ENCODE measurements around the gene PTGER1.

DNA sequence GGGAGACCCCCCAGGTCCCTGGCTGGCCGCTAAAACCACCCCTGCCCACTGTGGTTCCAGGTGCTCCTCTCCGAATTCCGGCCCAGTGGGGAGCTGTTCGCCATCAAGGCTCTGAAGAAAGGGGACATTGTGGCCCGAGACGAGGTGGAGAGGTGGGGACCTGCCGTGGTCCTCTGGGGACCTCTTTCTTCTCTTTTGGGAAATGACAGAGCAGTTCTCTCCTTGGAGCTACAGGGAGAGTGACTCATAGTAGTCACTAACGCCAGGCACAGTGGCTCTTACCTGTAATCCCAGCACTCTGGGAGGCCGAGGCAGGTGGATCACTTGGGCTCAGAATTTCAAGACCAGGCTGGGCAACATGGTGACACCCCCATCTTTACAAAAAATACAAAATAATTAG is 7.3 kb downstream of the PTGER1 start:
- TF ChIP-seq, protein P1, sequence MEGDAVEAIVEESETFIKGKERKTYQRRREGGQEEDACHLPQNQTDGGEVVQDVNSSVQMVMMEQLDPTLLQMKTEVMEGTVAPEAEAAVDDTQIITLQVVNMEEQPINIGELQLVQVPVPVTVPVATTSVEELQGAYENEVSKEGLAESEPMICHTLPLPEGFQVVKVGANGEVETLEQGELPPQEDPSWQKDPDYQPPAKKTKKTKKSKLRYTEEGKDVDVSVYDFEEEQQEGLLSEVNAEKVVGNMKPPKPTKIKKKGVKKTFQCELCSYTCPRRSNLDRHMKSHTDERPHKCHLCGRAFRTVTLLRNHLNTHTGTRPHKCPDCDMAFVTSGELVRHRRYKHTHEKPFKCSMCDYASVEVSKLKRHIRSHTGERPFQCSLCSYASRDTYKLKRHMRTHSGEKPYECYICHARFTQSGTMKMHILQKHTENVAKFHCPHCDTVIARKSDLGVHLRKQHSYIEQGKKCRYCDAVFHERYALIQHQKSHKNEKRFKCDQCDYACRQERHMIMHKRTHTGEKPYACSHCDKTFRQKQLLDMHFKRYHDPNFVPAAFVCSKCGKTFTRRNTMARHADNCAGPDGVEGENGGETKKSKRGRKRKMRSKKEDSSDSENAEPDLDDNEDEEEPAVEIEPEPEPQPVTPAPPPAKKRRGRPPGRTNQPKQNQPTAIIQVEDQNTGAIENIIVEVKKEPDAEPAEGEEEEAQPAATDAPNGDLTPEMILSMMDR (conservative IDR thresholded peaks at IDR 0.05; ENCODE audit: low read length): no peak
- no peak for TF ChIP-seq EZH2phosphoT487 (IDR thresholded peaks at IDR 0.05; ENCODE audit: borderline replicate concordance, low read depth, low read length)
